ENCODE data around the gene PUSL1. TPM values are rescaled to one million over a fixed set of nuclear protein-coding genes. Genes with fewer than 3 reads are reported as not detected.

Gene PUSL1
- total and polyA plus RNA-seq, 8 donors, result 5.9 to 64.9 (median 25.5) TPM; not detected in 1

- DNase-seq, result peak; percentile 86 to 88
- 55 to 64% (median 61%) methylated on average over 9 of the region's 9 CpGs for WGBS, 5 donors
- Histone ChIP-seq H3K9me3 (no peaks in the 10 kb centered on the region), H3K4me3 (no peak overlapping the region), H3K4me1 (peaks cover 39 to 75% (median 60%) of the 10 kb centered on the region in 4 donors), H3K36me3 (peaks cover 28 to 76% (median 66%) of the 10 kb centered on the region in 4 donors), H3K27ac (peak overlapping the region; percentile 53 to 86 (median 70)), H3K27me3 (no peaks in the 10 kb centered on the region)
- TF ChIP-seq CTCF (IDR thresholded peaks at IDR 0.05) (no peak), EP300 (IDR thresholded peaks at IDR 0.05) (no peak), POLR2A (IDR thresholded peaks at IDR 0.05) (no peak), POLR2AphosphoS5 (IDR thresholded peaks at IDR 0.05) (peak in 2 of 3 donors; percentile 53 to 67)
- intact Hi-C loops (cut with DNase I; ENCODE audit: low total_unique reads), result no loop called here
Observed at GRCh38 chr1:1318131-1318652, 9.8 kb downstream of the PUSL1 start.

DNA sequence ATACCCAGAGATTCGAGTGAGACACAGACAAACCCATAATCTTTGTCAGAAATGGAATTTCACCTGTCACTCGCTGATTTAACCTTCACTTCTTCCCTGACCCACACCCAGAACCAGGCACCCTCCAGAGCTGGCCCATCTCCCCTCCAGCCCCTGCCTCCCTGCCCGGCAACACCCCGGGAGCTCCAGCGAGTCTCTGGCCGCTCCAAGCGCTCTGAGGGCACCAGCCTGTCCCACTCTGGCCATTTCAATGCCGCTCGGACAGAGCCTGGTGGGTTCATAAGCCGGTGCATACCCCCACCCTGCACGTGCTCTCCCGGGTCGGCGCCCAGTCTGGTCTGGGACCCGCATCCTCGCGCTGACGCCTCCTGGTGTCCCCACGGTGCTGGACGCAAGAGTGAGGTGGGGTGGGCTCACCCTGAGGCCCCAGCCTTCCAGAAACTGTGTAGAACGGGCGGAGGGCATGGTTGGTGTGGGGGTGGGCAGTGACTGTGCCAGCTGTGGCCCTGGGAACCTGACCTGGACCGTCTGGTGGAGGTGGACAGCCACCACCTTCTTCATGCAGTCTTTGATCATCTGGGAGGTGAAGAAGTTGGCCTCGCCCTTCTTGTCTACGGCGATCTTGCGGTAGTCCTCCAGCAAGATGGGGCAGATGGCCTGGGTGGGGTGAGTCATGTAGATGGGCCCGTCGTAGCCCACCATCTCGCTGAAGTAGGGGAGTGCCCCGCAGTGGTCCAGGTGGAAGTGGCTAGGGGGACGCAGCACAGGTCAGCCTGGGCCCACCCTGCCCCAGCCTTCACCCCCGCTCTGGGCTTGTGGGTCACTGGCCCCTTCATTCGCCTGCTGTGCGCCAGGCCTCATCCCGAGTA, 10.6 kb downstream of the PUSL1 start:
- Histone ChIP-seq H3K4me1 (peaks cover 44 to 82% (median 68%) of the 10 kb centered on the region in 4 donors), H3K27ac (peak overlapping the region; percentile 5 to 86 (median 67))
- intact Hi-C loops (cut with DNase I; ENCODE audit: low total_unique reads), result no loop called here

DNA sequence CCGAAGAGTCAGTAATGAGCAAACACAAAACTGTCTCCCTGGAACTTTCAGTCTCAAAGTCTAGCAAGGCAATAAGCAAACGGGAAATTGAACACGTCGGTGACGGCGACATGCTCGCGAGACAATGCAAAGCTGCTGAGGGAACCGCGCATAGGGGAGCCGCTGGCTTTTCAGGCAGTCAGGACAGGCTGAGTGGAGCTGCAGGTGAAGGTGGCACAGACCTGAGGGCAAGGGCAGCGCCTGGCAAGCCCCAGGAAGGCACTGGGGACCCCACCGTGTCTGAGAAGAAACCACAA, 11.2 kb downstream of the PUSL1 start:
- TF ChIP-seq POLR2AphosphoS5 (IDR thresholded peaks at IDR 0.05) (no peak), EP300 (IDR thresholded peaks at IDR 0.05) (no peak), POLR2A (IDR thresholded peaks at IDR 0.05) (no peak), CTCF (IDR thresholded peaks at IDR 0.05) (no peak)
- Histone ChIP-seq H3K36me3 (peaks cover 14 to 62% (median 52%) of the 10 kb centered on the region in 4 donors), H3K27me3 (no peaks in the 10 kb centered on the region), H3K27ac (peak overlapping the region in 4 of 5 donors; percentile 29 to 86 (median 72)), H3K9me3 (no peaks in the 10 kb centered on the region), H3K4me3 (no peak overlapping the region), H3K4me1 (peaks cover 44 to 82% (median 70%) of the 10 kb centered on the region in 4 donors)
- no peak for DNase-seq
- intact Hi-C loops (cut with DNase I; ENCODE audit: low total_unique reads), result no loop called here
- 84 to 91% (median 88%) methylated on average over 13 of the region's 13 CpGs for WGBS, 5 donors

More for the DNA sequence above, 10.6 kb downstream of the PUSL1 start:
- WGBS, 5 donors, result 88 to 91% (median 90%) methylated on average over 36 of the region's 36 CpGs
- no peak for TF ChIP-seq POLR2A (IDR thresholded peaks at IDR 0.05)
- TF ChIP-seq CTCF (IDR thresholded peaks at IDR 0.05), result no peak
- TF ChIP-seq POLR2AphosphoS5 (IDR thresholded peaks at IDR 0.05), result no peak
- no peak for TF ChIP-seq EP300 (IDR thresholded peaks at IDR 0.05)
- no peaks in the 10 kb centered on the region for H3K9me3 ChIP-seq
- H3K36me3 ChIP-seq, result peaks cover 20 to 68% (median 58%) of the 10 kb centered on the region in 4 donors
- H3K27me3 ChIP-seq, result no peaks in the 10 kb centered on the region
- no peak for DNase-seq
- no peak overlapping the region for H3K4me3 ChIP-seq

DNA sequence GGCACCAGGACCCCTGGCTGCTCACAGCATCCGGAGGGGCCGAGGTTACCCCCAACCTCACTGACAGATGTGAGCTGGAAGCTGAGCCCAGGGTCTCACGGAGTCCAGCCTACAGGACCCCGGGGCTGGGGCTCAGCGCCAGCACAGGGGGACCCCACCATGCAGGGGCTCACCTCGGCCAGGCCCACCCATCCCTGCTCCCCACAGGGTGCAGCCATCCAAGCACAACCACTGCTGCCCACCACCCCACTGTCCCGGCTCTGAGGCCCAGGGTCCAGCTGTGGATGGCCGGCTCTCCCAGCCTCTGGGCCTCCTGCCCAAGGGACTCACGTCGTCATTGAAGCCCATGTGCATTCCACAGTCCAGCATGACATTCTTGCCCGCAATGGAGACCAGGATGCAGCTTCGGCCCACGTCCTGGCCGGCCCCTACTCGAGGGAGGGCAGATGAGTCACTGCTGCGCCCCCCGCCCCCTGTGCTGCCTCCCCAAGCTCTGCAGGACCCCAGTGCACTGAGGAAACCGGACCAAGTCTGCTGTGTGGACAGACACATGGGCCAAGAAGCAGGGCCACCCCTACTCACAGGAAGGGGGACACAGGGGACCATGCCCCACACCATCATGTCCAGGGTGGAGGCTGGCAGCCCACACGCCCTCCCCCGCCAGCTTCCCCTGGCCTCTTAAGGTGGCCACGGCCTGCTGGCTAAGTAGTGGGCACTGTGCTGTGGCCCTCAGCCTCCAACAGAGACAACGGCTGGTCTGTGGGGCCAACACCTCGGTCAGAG, 12.5 kb downstream of the PUSL1 start:
- H3K27ac ChIP-seq, result peak overlapping the region in 2 of 5 donors; percentile 13 to 86
- H3K4me1 ChIP-seq, result peaks cover 51 to 84% (median 76%) of the 10 kb centered on the region in 4 donors

More for the DNA sequence above, 12.5 kb downstream of the PUSL1 start:
- Histone ChIP-seq H3K4me3 (peak overlapping the region in 1 of 4 donors; percentile 16), H3K27me3 (no peaks in the 10 kb centered on the region), H3K36me3 (peaks cover 7 to 54% (median 44%) of the 10 kb centered on the region in 4 donors), H3K9me3 (no peaks in the 10 kb centered on the region)
- intact Hi-C loops (cut with DNase I; ENCODE audit: low total_unique reads), result no loop called here
- no peak for TF ChIP-seq EP300 (IDR thresholded peaks at IDR 0.05)
- no peak for TF ChIP-seq POLR2AphosphoS5 (IDR thresholded peaks at IDR 0.05)
- TF ChIP-seq POLR2A (IDR thresholded peaks at IDR 0.05), result no peak
- no peak for TF ChIP-seq CTCF (IDR thresholded peaks at IDR 0.05)
- 64 to 82% (median 74%) methylated on average over 11 to 23 of the region's 23 CpGs for WGBS, 5 donors
- DNase-seq, result no peak

All from stomach (tissue), 9 donors.